Gastrocnemius medialis (tissue), 4 donors: ENCODE data around the gene NOVA2.

Experiments
- CTCF ChIP-seq, 5 experiments: fragments of 450-650 bp in 3 of 5; fragments of 200-600 bp in 2 of 5; sonication (generic) in 2 of 5; IDR thresholded peaks in 4 of 5; conservative IDR thresholded peaks in 1 of 5; 1 replicate in 4 of 5; 2 replicates in 1 of 5; pipeline ENCODE4 v1.5.1; 2016 to 2019; ENCODE audit warnings: antibody characterized with exemption in 5 of 5, mild to moderate bottlenecking in 3 of 5, moderate library complexity in 3 of 5
- POLR2A ChIP-seq, 2 donors: fragments of 450-650 bp; IDR thresholded peaks; one replicate each; pipeline ENCODE4 v1.6.1; 2017; ENCODE audit warnings: antibody characterized with exemption in 2 of 2, mild to moderate bottlenecking in 2 of 2, moderate library complexity in 2 of 2

- TF ChIP-seq CTCF (IDR thresholded peaks at IDR 0.05 in 4 of 5, conservative IDR thresholded peaks at IDR 0.05 in 1 of 5): no peak
- TF ChIP-seq POLR2A (IDR thresholded peaks at IDR 0.05): no peak
Measured at GRCh38 chr19:45990113-45990728, 16.6 kb upstream of the NOVA2 start.
